ENCODE data around the gene ITGB4. TPM values are rescaled to one million over a fixed set of nuclear protein-coding genes. Genes with fewer than 3 reads are reported as not detected.

ITGB4 gene
- total and polyA plus RNA-seq, 2 of the 13 experiments (the other 11 are each of a cell fraction or from before 2014, with no cell fraction given): 6.9 to 14.5 TPM

GRCh38 chr17:75785016-75785890 is 64.0 kb downstream of the ITGB4 start (continued):
- TF ChIP-seq ZNF577 (CRISPR knock-in tag; IDR thresholded peaks at IDR 0.05; ENCODE audit: borderline replicate concordance, low read depth) (no peak), ZNF546 (CRISPR knock-in tag; conservative IDR thresholded peaks at IDR 0.05) (0 out of 2 replicates have a peak, but pooled peaks have one; percentile 46), RFXANK (CRISPR knock-in tag; IDR thresholded peaks at IDR 0.05) (no peak), ZNF121 (CRISPR knock-in tag; IDR thresholded peaks at IDR 0.05) (0 out of 2 replicates have a peak, but pooled peaks have one; percentile 71), ZNF253 (CRISPR knock-in tag; IDR thresholded peaks at IDR 0.05; ENCODE audit: borderline replicate concordance) (no peak), SOX5 (CRISPR knock-in tag; IDR thresholded peaks at IDR 0.05; ENCODE audit: borderline replicate concordance) (no peak), IKZF1 (IDR thresholded peaks at IDR 0.05) (no peak), YEATS4 (CRISPR knock-in tag; IDR thresholded peaks at IDR 0.05; ENCODE audit: borderline replicate concordance) (peak; percentile 97)
- TF ChIP-seq, protein P1, sequence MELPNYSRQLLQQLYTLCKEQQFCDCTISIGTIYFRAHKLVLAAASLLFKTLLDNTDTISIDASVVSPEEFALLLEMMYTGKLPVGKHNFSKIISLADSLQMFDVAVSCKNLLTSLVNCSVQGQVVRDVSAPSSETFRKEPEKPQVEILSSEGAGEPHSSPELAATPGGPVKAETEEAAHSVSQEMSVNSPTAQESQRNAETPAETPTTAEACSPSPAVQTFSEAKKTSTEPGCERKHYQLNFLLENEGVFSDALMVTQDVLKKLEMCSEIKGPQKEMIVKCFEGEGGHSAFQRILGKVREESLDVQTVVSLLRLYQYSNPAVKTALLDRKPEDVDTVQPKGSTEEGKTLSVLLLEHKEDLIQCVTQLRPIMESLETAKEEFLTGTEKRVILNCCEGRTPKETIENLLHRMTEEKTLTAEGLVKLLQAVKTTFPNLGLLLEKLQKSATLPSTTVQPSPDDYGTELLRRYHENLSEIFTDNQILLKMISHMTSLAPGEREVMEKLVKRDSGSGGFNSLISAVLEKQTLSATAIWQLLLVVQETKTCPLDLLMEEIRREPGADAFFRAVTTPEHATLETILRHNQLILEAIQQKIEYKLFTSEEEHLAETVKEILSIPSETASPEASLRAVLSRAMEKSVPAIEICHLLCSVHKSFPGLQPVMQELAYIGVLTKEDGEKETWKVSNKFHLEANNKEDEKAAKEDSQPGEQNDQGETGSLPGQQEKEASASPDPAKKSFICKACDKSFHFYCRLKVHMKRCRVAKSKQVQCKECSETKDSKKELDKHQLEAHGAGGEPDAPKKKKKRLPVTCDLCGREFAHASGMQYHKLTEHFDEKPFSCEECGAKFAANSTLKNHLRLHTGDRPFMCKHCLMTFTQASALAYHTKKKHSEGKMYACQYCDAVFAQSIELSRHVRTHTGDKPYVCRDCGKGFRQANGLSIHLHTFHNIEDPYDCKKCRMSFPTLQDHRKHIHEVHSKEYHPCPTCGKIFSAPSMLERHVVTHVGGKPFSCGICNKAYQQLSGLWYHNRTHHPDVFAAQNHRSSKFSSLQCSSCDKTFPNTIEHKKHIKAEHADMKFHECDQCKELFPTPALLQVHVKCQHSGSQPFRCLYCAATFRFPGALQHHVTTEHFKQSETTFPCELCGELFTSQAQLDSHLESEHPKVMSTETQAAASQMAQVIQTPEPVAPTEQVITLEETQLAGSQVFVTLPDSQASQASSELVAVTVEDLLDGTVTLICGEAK (IDR thresholded peaks at IDR 0.05): no peak
- TF ChIP-seq, protein P1 (CRISPR knock-in tag; IDR thresholded peaks at IDR 0.05): no peak
- TF ChIP-seq, protein P2, sequence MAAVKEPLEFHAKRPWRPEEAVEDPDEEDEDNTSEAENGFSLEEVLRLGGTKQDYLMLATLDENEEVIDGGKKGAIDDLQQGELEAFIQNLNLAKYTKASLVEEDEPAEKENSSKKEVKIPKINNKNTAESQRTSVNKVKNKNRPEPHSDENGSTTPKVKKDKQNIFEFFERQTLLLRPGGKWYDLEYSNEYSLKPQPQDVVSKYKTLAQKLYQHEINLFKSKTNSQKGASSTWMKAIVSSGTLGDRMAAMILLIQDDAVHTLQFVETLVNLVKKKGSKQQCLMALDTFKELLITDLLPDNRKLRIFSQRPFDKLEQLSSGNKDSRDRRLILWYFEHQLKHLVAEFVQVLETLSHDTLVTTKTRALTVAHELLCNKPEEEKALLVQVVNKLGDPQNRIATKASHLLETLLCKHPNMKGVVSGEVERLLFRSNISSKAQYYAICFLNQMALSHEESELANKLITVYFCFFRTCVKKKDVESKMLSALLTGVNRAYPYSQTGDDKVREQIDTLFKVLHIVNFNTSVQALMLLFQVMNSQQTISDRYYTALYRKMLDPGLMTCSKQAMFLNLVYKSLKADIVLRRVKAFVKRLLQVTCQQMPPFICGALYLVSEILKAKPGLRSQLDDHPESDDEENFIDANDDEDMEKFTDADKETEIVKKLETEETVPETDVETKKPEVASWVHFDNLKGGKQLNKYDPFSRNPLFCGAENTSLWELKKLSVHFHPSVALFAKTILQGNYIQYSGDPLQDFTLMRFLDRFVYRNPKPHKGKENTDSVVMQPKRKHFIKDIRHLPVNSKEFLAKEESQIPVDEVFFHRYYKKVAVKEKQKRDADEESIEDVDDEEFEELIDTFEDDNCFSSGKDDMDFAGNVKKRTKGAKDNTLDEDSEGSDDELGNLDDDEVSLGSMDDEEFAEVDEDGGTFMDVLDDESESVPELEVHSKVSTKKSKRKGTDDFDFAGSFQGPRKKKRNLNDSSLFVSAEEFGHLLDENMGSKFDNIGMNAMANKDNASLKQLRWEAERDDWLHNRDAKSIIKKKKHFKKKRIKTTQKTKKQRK (IDR thresholded peaks at IDR 0.05; ENCODE audit: low read length): no peak
- TF ChIP-seq, protein P3, sequence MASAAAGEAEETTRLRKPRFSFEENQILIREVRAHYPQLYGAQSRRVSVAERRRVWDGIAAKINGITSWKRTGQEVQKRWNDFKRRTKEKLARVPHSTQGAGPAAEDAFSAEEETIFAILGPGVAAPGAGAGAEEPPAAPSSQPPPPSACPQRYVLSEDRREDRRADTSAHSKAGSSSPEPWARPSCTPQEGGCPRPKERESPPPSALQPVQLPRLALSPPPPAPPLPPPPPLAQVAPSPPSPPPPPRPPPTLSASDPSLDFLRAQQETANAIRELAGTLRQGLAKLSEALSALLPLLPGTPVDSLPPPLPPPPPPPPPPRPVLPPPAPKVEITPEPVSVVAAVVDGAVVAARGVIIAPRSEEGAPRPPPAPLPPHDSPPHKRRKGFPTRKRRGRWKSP (CRISPR knock-in tag; IDR thresholded peaks at IDR 0.05): peak; percentile 57; the same call in 1 of the 2 replicates
